ENCODE data around the gene MDN1. TPM values are rescaled to one million over a fixed set of nuclear protein-coding genes. Genes with fewer than 3 reads are reported as not detected.

The MDN1 gene
- total and polyA plus RNA-seq, 2 of the 4 experiments (the other 2 are of a cell fraction): 7.7 to 26.7 TPM

DNA sequence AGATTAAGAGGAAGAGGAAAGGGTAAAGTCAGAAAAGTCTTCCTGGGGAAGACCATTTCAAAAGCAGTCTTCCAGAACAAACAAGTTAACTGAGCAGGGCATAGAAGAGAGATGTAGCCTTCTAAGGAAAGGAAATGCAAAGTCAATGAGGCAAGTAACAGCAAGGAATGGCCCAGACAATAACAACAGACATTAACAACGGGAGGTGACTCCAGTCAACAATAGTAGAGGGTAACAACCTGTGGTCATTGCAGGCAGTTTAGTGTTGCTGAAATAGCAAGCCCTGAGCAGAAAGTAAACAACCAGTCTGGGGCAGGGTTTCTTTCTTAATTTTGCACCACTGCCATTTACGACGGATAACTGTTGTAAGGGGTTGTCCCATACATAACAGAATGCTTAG is 2.1 kb downstream of the MDN1 start:
- no peak overlapping the region for H3K4me2 ChIP-seq (ENCODE audit: low read depth, low read length)
- H2BK20ac ChIP-seq (ENCODE audit: low read depth, low read length): no peak overlapping the region
- peaks cover 25 to 40% of the 10 kb centered on the region in 2 experiments for H3K79me1 ChIP-seq (ENCODE audit: low read depth in 1 of 2, low read length in 2 of 2)
- H3K27me3 ChIP-seq (ENCODE audit: control insufficient read depth, insufficient read depth, low read length): no peaks in the 10 kb centered on the region
- no peak overlapping the region for H3K27ac ChIP-seq (ENCODE audit: insufficient read depth, low read length)
- H2AK5ac ChIP-seq (ENCODE audit: low read depth, low read length): no peak overlapping the region
- H3K4ac ChIP-seq (ENCODE audit: low read depth, low read length): no peak overlapping the region
- no peak overlapping the region for H3K56ac ChIP-seq (ENCODE audit: extremely low read depth, insufficient read depth, low read length)
- in situ Hi-C loops (cut with MboI; ENCODE audit: low sequenced_read_pairs): no loop called here
- POLR2A ChIA-PET (ENCODE audit: unreplicated experiment): no interaction called here
- CTCF ChIA-PET: no interaction called here
- DNase-seq (no peak), ATAC-seq (ENCODE audit: low read depth) (no peak)
- no peak overlapping the region for H2BK15ac ChIP-seq (ENCODE audit: low read depth, low read length)
- H3K36me3 ChIP-seq (ENCODE audit: control insufficient read depth, insufficient read depth, low read length): no peaks in the 10 kb centered on the region
- no peak overlapping the region for H3K18ac ChIP-seq (ENCODE audit: low read depth, low read length)
- H4K8ac ChIP-seq (ENCODE audit: low read depth in 2 of 2, low read length in 2 of 2): no peak overlapping the region
- dilution Hi-C loops (cut with HindIII; ENCODE audit: low sequenced_read_pairs, unreplicated experiment): no loop called here
- TF ChIP-seq FOS (IDR thresholded peaks at IDR 0.05; ENCODE audit: low read depth, low read length): no peak
- TF ChIP-seq MXI1 (IDR thresholded peaks at IDR 0.05; ENCODE audit: borderline replicate concordance, low read depth, low read length): no peak
- no peak for TF ChIP-seq MAFK (IDR thresholded peaks at IDR 0.05; ENCODE audit: low read depth, low read length)
- TF ChIP-seq, protein P1, sequence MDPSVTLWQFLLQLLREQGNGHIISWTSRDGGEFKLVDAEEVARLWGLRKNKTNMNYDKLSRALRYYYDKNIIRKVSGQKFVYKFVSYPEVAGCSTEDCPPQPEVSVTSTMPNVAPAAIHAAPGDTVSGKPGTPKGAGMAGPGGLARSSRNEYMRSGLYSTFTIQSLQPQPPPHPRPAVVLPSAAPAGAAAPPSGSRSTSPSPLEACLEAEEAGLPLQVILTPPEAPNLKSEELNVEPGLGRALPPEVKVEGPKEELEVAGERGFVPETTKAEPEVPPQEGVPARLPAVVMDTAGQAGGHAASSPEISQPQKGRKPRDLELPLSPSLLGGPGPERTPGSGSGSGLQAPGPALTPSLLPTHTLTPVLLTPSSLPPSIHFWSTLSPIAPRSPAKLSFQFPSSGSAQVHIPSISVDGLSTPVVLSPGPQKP (IDR thresholded peaks at IDR 0.05; ENCODE audit: borderline replicate concordance, low read depth, low read length): no peak
- TF ChIP-seq NFE2L2 (IDR thresholded peaks at IDR 0.05; ENCODE audit: low read depth, low read length): no peak
- TF ChIP-seq CEBPB (IDR thresholded peaks at IDR 0.05; ENCODE audit: low read depth, low read length): no peak
- TF ChIP-seq RAD21 (IDR thresholded peaks at IDR 0.05; ENCODE audit: low read length): no peak
- no peak for TF ChIP-seq CHD1 (IDR thresholded peaks at IDR 0.05; ENCODE audit: low read depth, low read length)
- TF ChIP-seq RCOR1 (IDR thresholded peaks at IDR 0.05; ENCODE audit: insufficient replicate concordance, low read length): no peak
- no peak for TF ChIP-seq RFX5 (IDR thresholded peaks at IDR 0.05; ENCODE audit: low read depth, low read length)
- no peak for TF ChIP-seq BHLHE40 (IDR thresholded peaks at IDR 0.05; ENCODE audit: low read depth, low read length)
- no peak for TF ChIP-seq MAZ (IDR thresholded peaks at IDR 0.05; ENCODE audit: borderline replicate concordance, low read depth, low read length)
- no peak for TF ChIP-seq POLR2A (IDR thresholded peaks at IDR 0.05; ENCODE audit: low read depth, low read length)
- no peak for TF ChIP-seq SMC3 (IDR thresholded peaks at IDR 0.05; ENCODE audit: low read depth, low read length)
- TF ChIP-seq, protein P2, sequence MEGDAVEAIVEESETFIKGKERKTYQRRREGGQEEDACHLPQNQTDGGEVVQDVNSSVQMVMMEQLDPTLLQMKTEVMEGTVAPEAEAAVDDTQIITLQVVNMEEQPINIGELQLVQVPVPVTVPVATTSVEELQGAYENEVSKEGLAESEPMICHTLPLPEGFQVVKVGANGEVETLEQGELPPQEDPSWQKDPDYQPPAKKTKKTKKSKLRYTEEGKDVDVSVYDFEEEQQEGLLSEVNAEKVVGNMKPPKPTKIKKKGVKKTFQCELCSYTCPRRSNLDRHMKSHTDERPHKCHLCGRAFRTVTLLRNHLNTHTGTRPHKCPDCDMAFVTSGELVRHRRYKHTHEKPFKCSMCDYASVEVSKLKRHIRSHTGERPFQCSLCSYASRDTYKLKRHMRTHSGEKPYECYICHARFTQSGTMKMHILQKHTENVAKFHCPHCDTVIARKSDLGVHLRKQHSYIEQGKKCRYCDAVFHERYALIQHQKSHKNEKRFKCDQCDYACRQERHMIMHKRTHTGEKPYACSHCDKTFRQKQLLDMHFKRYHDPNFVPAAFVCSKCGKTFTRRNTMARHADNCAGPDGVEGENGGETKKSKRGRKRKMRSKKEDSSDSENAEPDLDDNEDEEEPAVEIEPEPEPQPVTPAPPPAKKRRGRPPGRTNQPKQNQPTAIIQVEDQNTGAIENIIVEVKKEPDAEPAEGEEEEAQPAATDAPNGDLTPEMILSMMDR (conservative IDR thresholded peaks at IDR 0.05; ENCODE audit: low read depth, low read length): no peak
- TF ChIP-seq, protein P3, sequence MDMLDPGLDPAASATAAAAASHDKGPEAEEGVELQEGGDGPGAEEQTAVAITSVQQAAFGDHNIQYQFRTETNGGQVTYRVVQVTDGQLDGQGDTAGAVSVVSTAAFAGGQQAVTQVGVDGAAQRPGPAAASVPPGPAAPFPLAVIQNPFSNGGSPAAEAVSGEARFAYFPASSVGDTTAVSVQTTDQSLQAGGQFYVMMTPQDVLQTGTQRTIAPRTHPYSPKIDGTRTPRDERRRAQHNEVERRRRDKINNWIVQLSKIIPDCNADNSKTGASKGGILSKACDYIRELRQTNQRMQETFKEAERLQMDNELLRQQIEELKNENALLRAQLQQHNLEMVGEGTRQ (IDR thresholded peaks at IDR 0.05; ENCODE audit: low read depth, low read length): no peak
- H4K20me1 ChIP-seq (ENCODE audit: insufficient read depth, low read length): peaks cover 16% of the 10 kb centered on the region
- no peak overlapping the region for H4K5ac ChIP-seq (ENCODE audit: low read depth, low read length)
- H2AFZ ChIP-seq (replicated peaks; ENCODE audit: low read length, poor library complexity): no peak overlapping the region
- no peaks in the 10 kb centered on the region for H3K4me1 ChIP-seq (ENCODE audit: control insufficient read depth, insufficient read depth, low read length)
- H2BK120ac ChIP-seq (ENCODE audit: low read depth, low read length): no peak overlapping the region
- intact Hi-C loops (cut with micrococcal nuclease): no loop called here
- peak overlapping the region; percentile 65 for H2AK9ac ChIP-seq (replicated peaks; ENCODE audit: low read depth, low read length, poor library complexity)
- no peak overlapping the region for H4K91ac ChIP-seq (ENCODE audit: insufficient read depth, low read depth, low read length)
- H3K14ac ChIP-seq (replicated peaks; ENCODE audit: low read depth, low read length): no peak overlapping the region
- H3K4me3 ChIP-seq (ENCODE audit: insufficient read depth, low read depth, low read length): no peak overlapping the region
- H3K9me1 ChIP-seq (ENCODE audit: insufficient read depth, low read length): peaks cover 9% of the 10 kb centered on the region
- no peaks in the 10 kb centered on the region for H3K9me3 ChIP-seq (ENCODE audit: control insufficient read depth, insufficient read depth, low read length)
- H3K23ac ChIP-seq (ENCODE audit: low read depth, low read length): peak overlapping the region; percentile 59
- BruUV-seq (replicated peaks): no TSS peak
- no peak overlapping the region for H3K9ac ChIP-seq (ENCODE audit: low read depth, low read length)
- H2BK5ac ChIP-seq (ENCODE audit: low read depth, low read length, poor library complexity, severe bottlenecking): no peak overlapping the region
- no CpG with 5 or more reads among the region's 3 CpGs for WGBS, 2 experiments (ENCODE audit: extremely low coverage in 2 of 2, insufficient read length in 1 of 2)
